SK-N-SH treated with all-trans-retinoic acid at 6 μM for 48 hours (cell line): ENCODE data around the gene TMED4.

Experiments
- ATAC-seq: fragments of 200-7000 bp; cut with Tn5 transposase; 3 replicates; pipeline ENCODE4 v1.9.1; 2020; ENCODE audit warnings: mild to moderate bottlenecking, moderate library complexity
- ARNTL ChIP-seq: fragments of 450-650 bp; formaldehyde crosslinking; IDR thresholded peaks from 2 replicates; pipeline ENCODE4 v1.5.0; 2020; ENCODE audit warnings: low read depth, mild to moderate bottlenecking, moderate library complexity, borderline replicate concordance
- BACH2 ChIP-seq: fragments of 250-450 bp; sonication (Bioruptor Pico); IDR thresholded peaks from 2 replicates; pipeline ENCODE4 v1.9.0; 2021; ENCODE audit warnings: mild to moderate bottlenecking, borderline replicate concordance
- CSRNP3 ChIP-seq: fragments of 250-450 bp; sonication (Bioruptor Pico); IDR thresholded peaks from 2 replicates; pipeline ENCODE4 v1.5.1; 2021; ENCODE audit warnings: mild to moderate bottlenecking, moderate library complexity
- ESRRG ChIP-seq: fragments of 250-450 bp; sonication (Bioruptor Pico); IDR thresholded peaks from 2 replicates; pipeline ENCODE4 v1.6.1; 2021; ENCODE audit warnings: mild to moderate bottlenecking
- GLIS3 ChIP-seq: fragments of 250-450 bp; sonication (Bioruptor Pico); IDR thresholded peaks from 2 replicates; pipeline ENCODE4 v1.5.0; 2020; ENCODE audit warnings: mild to moderate bottlenecking, moderate library complexity
- ISL1 ChIP-seq: fragments of 250-450 bp; sonication (Bioruptor Pico); IDR thresholded peaks from 2 replicates; pipeline ENCODE4 v2.1.2; 2022; ENCODE audit warnings: mild to moderate bottlenecking, moderate library complexity
- PATZ1 ChIP-seq: fragments of 250-450 bp; sonication (Bioruptor Pico); IDR thresholded peaks from 2 replicates; pipeline ENCODE4 v1.8.0; 2020; ENCODE audit warnings: mild to moderate bottlenecking, moderate library complexity, borderline replicate concordance
- POU6F1 ChIP-seq: fragments of 250-450 bp; sonication (Bioruptor Pico); IDR thresholded peaks from 2 replicates; pipeline ENCODE4 v1.8.0; 2021; ENCODE audit warnings: low read depth, mild to moderate bottlenecking, moderate library complexity, borderline replicate concordance
- PPARA ChIP-seq: fragments of 250-450 bp; sonication (Bioruptor Pico); IDR thresholded peaks from 2 replicates; pipeline ENCODE4 v1.5.0; 2020; ENCODE audit warnings: mild to moderate bottlenecking, borderline replicate concordance
- SNAI2 ChIP-seq: fragments of 250-450 bp; sonication (Bioruptor Pico); IDR thresholded peaks from 2 replicates; pipeline ENCODE4 v1.5.0; 2020; ENCODE audit warnings: mild to moderate bottlenecking, moderate library complexity
- TCF4 ChIP-seq: fragments of 250-450 bp; sonication (Bioruptor Pico); IDR thresholded peaks from 2 replicates; pipeline ENCODE4 v1.8.0; 2021; ENCODE audit warnings: mild to moderate bottlenecking, moderate library complexity, borderline replicate concordance
- TOX ChIP-seq: fragments of 250-450 bp; sonication (Bioruptor Pico); IDR thresholded peaks from 2 replicates; pipeline ENCODE4 v1.8.0; 2021; ENCODE audit warnings: mild to moderate bottlenecking, moderate library complexity, borderline replicate concordance
- ZC3H10 ChIP-seq: fragments of 250-450 bp; sonication (Bioruptor Pico); IDR thresholded peaks from 2 replicates; pipeline ENCODE4 v1.5.1; 2021; ENCODE audit warnings: mild to moderate bottlenecking, moderate library complexity
- ZFP3 ChIP-seq: fragments of 250-450 bp; sonication (Bioruptor Pico); IDR thresholded peaks from 2 replicates; pipeline ENCODE4 v1.5.0; 2020; ENCODE audit warnings: mild to moderate bottlenecking, moderate library complexity
- ZNF565 ChIP-seq: fragments of 450-650 bp; formaldehyde crosslinking; conservative IDR thresholded peaks from 2 replicates; pipeline ENCODE4 v1.5.0; 2020; ENCODE audit warnings: low read depth, mild to moderate bottlenecking, moderate library complexity
- ZNF8 ChIP-seq: fragments of 450-650 bp; formaldehyde crosslinking; IDR thresholded peaks from 2 replicates; pipeline ENCODE4 v1.5.0; 2020; ENCODE audit warnings: mild to moderate bottlenecking, moderate library complexity
- TF ChIP-seq, protein P1 (sequence below): fragments of 250-450 bp; sonication (Bioruptor Pico); IDR thresholded peaks from 2 replicates; pipeline ENCODE4 v1.5.0; 2020; ENCODE audit warnings: mild to moderate bottlenecking, moderate library complexity
- TF ChIP-seq, protein P2 (sequence below): fragments of 250-450 bp; sonication (Bioruptor Pico); IDR thresholded peaks from 2 replicates; pipeline ENCODE4 v1.5.1; 2020; ENCODE audit warnings: low read depth, mild to moderate bottlenecking, moderate library complexity

Gene TMED4

GRCh38 chr7:44606341-44607140 is 24.5 kb upstream of the TMED4 start, which contains the start of gene OGDH:
Gene OGDH (plus strand): TSS chr7:44606627. CDS start chr7:44624344, 17,717 bp downstream.
- TF ChIP-seq TCF4 (CRISPR knock-in tag) (peak; percentile 96), PATZ1 (peak; percentile 100), POU6F1 (CRISPR knock-in tag) (no peak), GLIS3 (CRISPR knock-in tag) (no peak)
- TF ChIP-seq, protein P1, sequence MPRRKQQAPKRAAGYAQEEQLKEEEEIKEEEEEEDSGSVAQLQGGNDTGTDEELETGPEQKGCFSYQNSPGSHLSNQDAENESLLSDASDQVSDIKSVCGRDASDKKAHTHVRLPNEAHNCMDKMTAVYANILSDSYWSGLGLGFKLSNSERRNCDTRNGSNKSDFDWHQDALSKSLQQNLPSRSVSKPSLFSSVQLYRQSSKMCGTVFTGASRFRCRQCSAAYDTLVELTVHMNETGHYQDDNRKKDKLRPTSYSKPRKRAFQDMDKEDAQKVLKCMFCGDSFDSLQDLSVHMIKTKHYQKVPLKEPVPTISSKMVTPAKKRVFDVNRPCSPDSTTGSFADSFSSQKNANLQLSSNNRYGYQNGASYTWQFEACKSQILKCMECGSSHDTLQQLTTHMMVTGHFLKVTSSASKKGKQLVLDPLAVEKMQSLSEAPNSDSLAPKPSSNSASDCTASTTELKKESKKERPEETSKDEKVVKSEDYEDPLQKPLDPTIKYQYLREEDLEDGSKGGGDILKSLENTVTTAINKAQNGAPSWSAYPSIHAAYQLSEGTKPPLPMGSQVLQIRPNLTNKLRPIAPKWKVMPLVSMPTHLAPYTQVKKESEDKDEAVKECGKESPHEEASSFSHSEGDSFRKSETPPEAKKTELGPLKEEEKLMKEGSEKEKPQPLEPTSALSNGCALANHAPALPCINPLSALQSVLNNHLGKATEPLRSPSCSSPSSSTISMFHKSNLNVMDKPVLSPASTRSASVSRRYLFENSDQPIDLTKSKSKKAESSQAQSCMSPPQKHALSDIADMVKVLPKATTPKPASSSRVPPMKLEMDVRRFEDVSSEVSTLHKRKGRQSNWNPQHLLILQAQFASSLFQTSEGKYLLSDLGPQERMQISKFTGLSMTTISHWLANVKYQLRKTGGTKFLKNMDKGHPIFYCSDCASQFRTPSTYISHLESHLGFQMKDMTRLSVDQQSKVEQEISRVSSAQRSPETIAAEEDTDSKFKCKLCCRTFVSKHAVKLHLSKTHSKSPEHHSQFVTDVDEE, result 0 out of 2 replicates have a peak, but pooled peaks have one; percentile 74
- peak; percentile 99 for ATAC-seq

GRCh38 chr7:44604941-44605340 is 22.9 kb upstream of the TMED4 start:
- no peak for ATAC-seq

GRCh38 chr7:44603193-44603592 is 21.2 kb upstream of the TMED4 start:
- no peak for ATAC-seq
- TF ChIP-seq BACH2 (CRISPR knock-in tag), result no peak
- TF ChIP-seq ZNF8 (CRISPR knock-in tag), result no peak
- TF ChIP-seq, protein P2, sequence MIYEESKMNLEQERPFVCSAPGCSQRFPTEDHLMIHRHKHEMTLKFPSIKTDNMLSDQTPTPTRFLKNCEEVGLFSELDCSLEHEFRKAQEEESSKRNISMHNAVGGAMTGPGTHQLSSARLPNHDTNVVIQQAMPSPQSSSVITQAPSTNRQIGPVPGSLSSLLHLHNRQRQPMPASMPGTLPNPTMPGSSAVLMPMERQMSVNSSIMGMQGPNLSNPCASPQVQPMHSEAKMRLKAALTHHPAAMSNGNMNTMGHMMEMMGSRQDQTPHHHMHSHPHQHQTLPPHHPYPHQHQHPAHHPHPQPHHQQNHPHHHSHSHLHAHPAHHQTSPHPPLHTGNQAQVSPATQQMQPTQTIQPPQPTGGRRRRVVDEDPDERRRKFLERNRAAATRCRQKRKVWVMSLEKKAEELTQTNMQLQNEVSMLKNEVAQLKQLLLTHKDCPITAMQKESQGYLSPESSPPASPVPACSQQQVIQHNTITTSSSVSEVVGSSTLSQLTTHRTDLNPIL (CRISPR knock-in tag), result no peak
- TF ChIP-seq GLIS3 (CRISPR knock-in tag), result no peak
- TF ChIP-seq ZFP3 (CRISPR knock-in tag), result no peak
- TF ChIP-seq, protein P1, result no peak
- TF ChIP-seq ISL1 (CRISPR knock-in tag), result no peak

More at GRCh38 chr7:44604941-44605340, 22.9 kb upstream of the TMED4 start:
- TF ChIP-seq ESRRG (CRISPR knock-in tag) (no peak), ZFP3 (CRISPR knock-in tag) (no peak), TCF4 (CRISPR knock-in tag) (no peak), CSRNP3 (CRISPR knock-in tag) (no peak)

GRCh38 chr7:44602576-44602910 is 20.5 kb upstream of the TMED4 start:
- no peak for ATAC-seq

More at GRCh38 chr7:44602576-44602910, 20.5 kb upstream of the TMED4 start:
- TF ChIP-seq SNAI2 (no peak), ZNF565 (CRISPR knock-in tag) (no peak), ZC3H10 (no peak), PATZ1 (no peak), ARNTL (CRISPR knock-in tag) (no peak), ZNF8 (CRISPR knock-in tag) (no peak), TCF4 (CRISPR knock-in tag) (no peak), ZFP3 (CRISPR knock-in tag) (no peak), PPARA (CRISPR knock-in tag) (no peak), TOX (CRISPR knock-in tag) (no peak), GLIS3 (CRISPR knock-in tag) (no peak)
- TF ChIP-seq, protein P2 (CRISPR knock-in tag), result no peak
